GM19463 (cell line): Measurements from ENCODE around the gene GALNS.
"Not testable (repeated sequence)": the region's sequence is repeated elsewhere in the genome, so short reads cannot be mapped to it uniquely, and the experiment has no call there.

Experiments
- ATAC-seq: cut with Tn5 transposase; IDR thresholded peaks from one replicate; pipeline ENCODE4 v1.9.1; 2021; ENCODE audit warnings: mild to moderate bottlenecking, moderate library complexity; ENCODE audit not compliant: unreplicated experiment

Gene GALNS

GRCh38 chr16:88889702-88890352, 33.1 kb upstream of the GALNS start:
- not testable (repeated sequence) for ATAC-seq

DNA sequence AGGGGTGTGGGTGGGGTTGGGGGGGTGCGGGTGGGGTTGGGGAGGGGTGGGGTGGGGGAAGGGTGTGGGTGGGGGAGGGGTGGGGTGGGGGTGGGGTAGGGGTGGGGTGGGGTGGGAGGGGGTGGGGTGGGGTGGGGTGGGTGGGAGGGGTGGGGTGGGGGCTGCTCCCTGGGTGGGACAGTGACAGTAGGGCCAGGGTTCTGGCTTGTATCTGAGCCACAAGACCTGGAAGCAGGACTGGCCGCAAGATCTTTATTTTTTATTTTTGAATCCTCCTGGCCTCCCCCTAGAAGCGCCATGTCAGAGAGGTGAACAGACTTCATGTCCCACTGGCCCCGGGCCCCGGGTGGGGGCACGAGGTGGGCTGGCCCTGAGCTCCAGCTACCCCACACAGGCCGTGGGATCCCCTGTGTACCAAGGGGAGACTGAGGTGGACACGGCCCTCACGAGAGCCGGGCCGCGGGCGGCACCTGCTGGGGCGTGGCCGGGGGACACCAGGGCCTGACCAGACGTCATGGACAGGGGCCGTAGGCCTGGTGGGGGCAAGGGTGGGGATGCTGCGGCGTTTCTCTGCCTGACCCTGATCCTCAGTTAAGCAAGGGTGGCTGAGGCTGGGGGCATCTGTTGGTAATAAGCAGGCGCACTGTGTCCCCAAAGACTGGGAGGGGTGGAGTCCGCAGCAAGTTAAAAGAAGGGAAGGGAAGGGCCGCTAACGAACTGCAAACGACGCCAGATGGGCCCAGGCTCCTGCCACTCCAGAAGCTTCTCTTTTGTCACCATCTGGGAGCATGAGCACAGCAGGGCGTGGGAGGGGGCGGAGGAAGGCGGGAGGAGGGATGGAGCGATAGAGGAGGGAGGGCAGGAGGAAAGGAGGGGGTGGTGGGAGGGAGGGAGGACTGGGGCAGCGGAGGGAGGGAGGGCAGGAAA, 32.0 kb upstream of the GALNS start:
- no peak for ATAC-seq

DNA sequence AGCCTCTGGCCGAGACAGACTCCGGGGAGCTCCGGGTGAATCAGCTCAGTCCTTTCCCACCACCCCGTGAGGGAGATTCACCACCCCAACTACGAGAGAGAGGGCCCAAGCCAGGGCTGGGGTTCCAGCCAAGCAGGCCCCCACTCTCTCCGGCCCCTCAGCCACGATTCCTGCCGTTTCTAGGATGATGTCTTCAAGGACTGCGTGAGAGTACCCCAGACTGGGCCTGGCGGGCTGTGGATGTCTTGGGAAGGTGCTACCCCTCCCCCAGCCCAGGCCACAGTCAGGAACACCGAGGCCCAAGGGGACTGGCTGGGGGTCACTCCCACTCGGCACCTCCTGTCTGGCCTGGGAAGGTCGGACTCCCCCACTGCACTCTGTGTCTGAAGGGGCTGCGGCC, 31.3 kb upstream of the GALNS start:
- no peak for ATAC-seq

- ATAC-seq = no peak
These were observed 30.2 kb upstream of the GALNS start for GRCh38 chr16:88886845-88887521.

DNA sequence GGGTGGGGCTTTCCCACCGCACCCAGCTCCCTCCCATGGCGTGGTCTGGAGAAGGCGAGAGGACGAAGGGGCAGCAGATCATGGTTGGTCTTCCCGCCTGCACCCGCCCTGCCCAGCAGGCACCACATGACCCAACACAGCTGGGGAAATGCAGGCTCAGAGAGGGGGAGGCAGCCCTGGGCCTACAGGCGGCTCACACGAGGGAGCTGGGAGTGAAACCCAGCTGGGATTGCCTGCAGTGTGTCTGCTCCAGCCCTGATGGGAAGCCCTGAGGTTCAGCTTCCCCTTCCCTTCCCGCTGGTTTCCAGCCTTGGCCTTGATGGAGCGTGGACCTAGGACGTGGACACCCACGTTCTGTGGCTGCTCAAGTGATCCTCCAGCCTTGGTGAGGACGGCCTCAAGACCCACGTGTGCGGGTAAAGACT, 29.7 kb upstream of the GALNS start:
- no peak for ATAC-seq

- no peak for ATAC-seq
These were observed 29.0 kb upstream of the GALNS start for GRCh38 chr16:88885693-88886280.

GRCh38 chr16:88884569-88885271, 28.0 kb upstream of the GALNS start:
- no peak for ATAC-seq

DNA sequence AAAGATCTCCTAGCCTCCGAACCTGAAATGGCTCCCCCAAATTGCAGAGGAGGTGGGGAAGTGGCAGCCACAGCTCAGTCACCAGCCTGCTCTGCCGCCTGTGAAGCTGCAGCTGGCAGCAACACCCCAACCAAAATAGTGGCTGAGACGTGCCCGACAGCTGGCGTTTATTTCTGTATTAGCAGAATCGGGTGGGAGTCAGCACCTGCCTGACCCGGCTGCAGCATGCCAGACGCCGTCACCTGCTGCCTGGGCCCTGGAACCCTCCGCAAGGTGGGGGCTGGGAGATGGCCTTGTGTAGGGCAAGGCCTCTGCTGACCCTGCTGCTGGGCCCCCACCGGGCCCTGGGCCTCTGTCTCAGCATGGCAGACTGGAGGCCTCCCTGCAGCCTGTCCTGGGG, 27.2 kb upstream of the GALNS start:
- ATAC-seq = no peak

GRCh38 chr16:88883117-88883895, 26.6 kb upstream of the GALNS start:
- ATAC-seq = no peak

DNA sequence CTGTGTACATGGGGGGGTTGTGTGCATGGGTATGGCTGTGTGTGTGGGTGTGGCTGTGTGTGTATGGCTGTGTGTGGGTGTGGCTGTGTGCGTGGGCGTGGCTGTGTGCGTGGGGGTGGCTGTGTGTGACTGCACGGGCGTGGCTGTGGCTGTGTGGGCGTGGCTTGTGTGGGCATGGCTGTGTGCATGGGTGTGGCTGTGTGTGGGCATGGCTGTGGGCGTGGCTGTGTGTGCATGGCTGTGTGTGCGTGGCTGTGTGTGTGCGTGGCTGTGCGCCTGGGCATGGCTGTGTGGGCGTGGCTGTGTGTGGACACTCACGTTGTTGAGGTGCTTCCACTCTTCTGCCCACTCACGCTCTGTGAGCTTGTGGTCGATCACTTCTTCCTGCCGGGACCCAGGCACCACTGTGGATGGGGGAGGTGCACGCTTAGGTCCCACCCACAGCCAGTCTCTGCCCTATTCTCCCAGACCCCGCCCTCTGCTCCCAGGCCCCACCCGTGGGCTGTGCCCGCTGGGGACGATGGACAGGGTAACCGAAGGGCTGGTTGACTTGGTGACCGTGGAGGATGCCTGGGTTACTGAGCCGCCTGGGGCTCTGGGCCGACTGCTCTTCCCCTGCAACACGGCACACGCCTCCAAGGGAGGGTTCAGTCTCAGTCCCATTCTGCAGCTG, 25.7 kb upstream of the GALNS start:
- ATAC-seq = no peak

- no peak for ATAC-seq
These were observed 25.1 kb upstream of the GALNS start for GRCh38 chr16:88881675-88882357.

GRCh38 chr16:88881007-88881615, 24.4 kb upstream of the GALNS start:
- no peak for ATAC-seq

DNA sequence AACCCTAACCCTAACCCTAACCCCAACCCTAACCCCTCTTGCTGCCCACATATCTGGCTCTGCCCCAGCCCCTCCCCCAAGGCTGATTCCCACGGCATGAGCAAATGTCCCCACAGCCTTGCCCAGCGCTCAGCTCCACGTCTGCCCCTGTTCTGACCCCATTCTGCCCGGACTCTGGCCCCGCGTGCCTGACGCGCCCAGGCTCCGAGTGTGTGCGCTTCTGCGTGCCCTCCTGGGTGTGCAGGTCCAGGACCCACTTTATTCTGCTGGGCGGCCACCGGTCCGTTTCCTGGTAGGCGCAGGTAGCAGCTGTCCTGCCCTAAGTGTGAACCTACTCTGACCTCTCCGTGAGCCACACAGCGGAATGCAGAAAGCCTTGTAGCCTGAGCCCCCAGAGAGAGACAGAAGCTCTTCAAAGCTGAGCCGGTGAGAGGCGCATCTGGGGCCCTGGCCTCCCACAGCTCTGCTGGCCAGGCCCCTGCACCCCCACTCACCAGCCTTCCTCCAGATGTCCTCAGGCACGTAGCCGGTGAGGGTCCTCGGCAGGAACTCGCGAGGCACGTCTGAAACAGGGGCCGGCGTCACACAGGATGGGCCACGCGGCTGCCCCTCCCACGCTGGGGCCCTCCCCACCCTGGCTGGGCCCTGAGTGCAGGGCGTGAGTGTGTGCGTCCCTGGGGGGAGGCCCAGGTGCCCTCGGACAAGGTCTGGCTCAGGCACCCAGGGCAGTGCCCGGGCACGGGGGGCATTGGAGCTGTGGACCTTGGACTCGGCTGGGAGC, 23.7 kb upstream of the GALNS start:
- ATAC-seq = no peak

DNA sequence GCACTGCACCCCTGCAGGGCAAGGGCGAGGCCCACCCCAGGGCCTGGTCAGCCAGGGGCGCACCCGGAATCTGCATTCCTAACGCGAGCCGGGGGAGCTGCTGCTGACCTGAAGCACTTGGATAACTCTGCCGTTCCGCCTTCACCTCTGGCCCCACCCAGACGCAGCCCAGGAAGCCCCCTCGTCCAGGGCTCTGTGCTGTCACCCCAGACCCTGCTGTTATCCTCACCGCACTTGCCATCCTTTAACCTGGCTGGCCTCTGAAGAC, 23.0 kb upstream of the GALNS start:
- ATAC-seq = no peak

- no peak for ATAC-seq
These were observed 22.4 kb upstream of the GALNS start for GRCh38 chr16:88878967-88879787.

GRCh38 chr16:88878356-88878755, 21.6 kb upstream of the GALNS start:
- ATAC-seq = no peak
